ENCODE measurements around the gene DGKH.

The DGKH gene

DNA sequence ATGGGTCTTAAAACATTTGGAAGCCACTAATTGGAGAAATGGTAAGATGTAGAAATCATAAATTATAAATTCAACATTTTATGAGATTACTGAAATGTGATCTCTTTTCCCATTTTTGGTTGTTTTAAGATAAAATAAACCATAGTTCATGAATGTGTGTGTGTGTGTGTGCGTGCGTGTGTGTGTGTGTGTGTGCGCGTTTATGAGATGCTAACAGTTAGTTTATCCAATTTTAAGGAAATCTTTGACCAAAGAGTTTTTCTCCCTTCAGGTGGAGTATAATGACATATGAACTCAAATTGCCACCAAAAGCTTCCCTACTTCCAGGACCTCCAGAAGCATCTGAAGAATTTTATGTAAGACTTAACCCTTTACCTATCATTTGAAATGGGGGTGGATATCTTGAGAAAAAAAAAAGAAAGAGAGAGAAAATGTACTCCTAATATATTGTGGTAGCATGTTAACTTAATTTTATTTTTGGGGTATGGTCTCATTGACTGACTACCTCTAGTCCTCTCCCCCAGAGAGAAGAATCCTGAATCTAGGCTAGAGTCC, 125.4 kb downstream of the DGKH start:
- no peak for DNase-seq (ENCODE audit: low read depth)
- TF ChIP-seq, protein P1, sequence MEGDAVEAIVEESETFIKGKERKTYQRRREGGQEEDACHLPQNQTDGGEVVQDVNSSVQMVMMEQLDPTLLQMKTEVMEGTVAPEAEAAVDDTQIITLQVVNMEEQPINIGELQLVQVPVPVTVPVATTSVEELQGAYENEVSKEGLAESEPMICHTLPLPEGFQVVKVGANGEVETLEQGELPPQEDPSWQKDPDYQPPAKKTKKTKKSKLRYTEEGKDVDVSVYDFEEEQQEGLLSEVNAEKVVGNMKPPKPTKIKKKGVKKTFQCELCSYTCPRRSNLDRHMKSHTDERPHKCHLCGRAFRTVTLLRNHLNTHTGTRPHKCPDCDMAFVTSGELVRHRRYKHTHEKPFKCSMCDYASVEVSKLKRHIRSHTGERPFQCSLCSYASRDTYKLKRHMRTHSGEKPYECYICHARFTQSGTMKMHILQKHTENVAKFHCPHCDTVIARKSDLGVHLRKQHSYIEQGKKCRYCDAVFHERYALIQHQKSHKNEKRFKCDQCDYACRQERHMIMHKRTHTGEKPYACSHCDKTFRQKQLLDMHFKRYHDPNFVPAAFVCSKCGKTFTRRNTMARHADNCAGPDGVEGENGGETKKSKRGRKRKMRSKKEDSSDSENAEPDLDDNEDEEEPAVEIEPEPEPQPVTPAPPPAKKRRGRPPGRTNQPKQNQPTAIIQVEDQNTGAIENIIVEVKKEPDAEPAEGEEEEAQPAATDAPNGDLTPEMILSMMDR (IDR thresholded peaks at IDR 0.05; ENCODE audit: low read length, missing control alignments) = no peak
- no peak overlapping the region for H3K4me3 ChIP-seq (replicated peaks; ENCODE audit: low read depth, low read length)

DNA sequence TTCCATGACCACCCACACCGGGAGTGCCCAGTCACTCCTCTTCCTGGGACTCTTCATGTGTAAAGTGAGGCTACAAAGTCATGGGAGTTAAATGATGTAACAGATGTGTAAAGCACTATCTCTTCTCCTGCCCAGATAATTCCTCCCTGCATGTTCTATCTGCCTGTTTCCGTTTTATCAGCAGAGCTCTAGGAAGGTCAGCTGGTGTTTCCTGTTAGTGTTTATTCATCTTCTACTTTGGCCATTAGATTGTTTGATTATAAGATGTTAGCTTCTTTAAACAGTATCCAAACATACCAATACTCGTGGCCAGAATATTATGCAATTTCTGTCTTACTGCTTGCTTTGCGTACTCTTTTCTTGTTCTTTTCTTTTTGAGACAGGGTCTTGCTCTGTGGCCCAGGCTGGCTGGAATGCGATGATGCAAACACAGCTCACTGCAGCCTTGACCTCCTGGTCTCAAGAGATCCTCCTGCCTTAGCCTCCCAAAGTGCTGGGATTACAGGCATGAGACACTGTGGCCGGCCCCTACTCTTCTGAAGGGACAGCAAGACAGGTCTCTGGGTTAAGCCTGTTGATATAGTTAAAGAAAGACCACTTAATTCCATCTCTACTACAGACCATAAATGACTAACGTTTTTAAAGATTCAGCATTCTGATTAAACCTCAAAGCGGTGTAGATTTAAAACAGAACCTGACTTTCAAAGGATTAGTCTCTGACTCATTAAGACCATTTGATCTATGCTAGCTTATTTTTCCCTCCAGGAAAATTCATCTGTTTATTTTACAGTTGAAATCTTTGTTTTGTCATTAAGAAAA, 126.1 kb downstream of the DGKH start:
- no peak overlapping the region for H3K4me3 ChIP-seq (replicated peaks; ENCODE audit: low read depth, low read length)
- DNase-seq (ENCODE audit: low read depth) = peak; percentile 24
- TF ChIP-seq, protein P1 (IDR thresholded peaks at IDR 0.05; ENCODE audit: low read length, missing control alignments) = no peak

DNA sequence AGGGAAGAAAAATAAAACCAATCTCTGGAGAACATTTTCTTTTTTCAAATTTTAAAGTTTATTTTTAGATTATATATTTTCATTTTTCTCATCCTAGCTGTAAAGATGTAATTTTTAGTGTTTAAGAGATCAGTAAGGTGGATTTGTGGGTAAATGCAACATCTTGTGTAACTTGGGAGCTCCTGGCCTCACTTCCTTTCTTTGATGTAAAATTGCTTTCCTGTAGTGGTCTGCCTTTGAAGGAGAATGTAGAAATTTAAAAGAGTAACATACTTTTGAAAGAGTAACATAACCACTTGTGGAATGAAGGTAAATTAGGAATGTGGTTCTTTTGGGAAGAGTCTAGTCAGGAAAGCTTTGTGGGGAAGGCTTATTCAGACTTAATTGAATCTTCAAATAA, 127.8 kb downstream of the DGKH start:
- TF ChIP-seq, protein P1 (IDR thresholded peaks at IDR 0.05; ENCODE audit: low read length, missing control alignments) = no peak
- H3K4me3 ChIP-seq (replicated peaks; ENCODE audit: low read depth, low read length) = no peak overlapping the region
- no peak for DNase-seq (ENCODE audit: low read depth)

DNA sequence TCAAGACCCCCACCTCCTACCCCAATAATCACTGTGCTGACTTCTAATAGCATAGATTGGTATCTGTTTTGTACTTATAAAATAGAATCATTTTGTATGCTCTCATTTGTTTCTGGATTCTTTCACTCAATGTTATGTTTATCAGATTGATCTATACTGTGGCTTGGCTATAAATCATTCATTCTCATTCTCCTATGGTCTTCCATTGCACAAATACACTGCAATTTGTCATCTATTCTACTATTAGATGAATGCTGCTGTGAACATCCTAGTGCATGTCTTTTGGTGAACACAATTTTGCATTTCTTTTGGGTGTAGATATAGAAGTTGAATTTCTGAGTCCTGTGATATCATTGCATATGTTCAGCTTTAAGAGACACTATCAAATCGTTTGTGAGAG, 128.7 kb downstream of the DGKH start:
- no peak for DNase-seq (ENCODE audit: low read depth)
- no peak overlapping the region for H3K4me3 ChIP-seq (replicated peaks; ENCODE audit: low read depth, low read length)
- TF ChIP-seq, protein P1 (IDR thresholded peaks at IDR 0.05; ENCODE audit: low read length, missing control alignments) = no peak

DNA sequence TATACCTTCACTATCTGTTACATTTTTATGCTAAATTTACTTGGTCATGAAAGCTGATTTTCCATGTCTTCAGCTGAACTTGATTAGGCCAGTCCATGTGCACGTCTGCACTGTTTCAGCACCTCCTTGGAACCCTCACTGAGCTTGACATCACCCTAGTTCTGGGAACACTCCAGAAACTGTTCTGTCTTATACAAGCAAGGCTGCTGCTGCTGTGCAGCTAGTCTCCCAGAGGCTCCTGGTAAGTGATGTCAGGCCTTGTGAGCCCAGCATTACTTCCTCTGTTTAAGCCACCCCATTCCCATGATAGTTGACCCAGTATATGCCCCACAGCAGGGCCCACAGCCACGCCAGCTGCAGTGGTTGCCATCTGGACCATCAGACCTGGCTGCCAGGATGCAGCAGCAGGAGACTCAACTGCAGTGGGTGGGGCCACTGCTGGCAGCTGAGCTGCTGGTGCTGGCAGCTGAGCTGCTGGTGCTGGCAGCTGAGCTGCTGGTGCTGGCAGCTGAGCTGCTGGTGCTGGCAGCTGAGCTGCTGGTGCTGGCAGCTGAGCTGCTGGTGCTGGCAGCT, 133.0 kb downstream of the DGKH start:
- no peak for DNase-seq (ENCODE audit: low read depth)
- H3K4me3 ChIP-seq (replicated peaks; ENCODE audit: low read depth, low read length) = no peak overlapping the region
- TF ChIP-seq, protein P1 (IDR thresholded peaks at IDR 0.05; ENCODE audit: low read length, missing control alignments) = no peak

DNA sequence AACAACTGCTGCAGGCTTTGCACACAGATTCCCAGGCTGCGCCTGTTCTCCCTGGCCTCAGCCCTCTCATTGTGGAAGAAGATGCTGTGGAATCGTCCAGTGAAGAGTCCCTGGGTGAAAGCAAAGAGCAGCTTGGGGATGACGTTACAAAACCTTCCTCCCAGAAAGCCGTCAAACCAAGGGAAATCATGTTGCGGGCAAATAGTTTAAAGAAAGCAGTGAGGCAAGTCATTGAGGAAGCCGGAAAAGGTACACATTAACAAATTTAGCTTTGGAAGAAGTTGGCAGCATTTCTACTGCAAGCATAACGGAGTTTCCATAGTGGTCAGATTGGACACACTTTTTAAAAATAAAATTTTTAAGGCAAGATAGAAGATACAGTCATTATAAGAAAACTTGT, 140.6 kb downstream of the DGKH start:
- no peak overlapping the region for H3K4me3 ChIP-seq (replicated peaks; ENCODE audit: low read depth, low read length)
- DNase-seq (ENCODE audit: low read depth) = no peak
- TF ChIP-seq, protein P1 (IDR thresholded peaks at IDR 0.05; ENCODE audit: low read length, missing control alignments) = no peak

Data from fibroblast of pulmonary artery (primary cell).